Muscle of leg (tissue), 11 donors: ENCODE measurements around the gene GPC5. TPM values are rescaled to one million over a fixed set of nuclear protein-coding genes. Genes with fewer than 3 reads are reported as not detected.

Experiments
- DNase-seq: peaks from one replicate; pipeline ENCODE4 v3.0.0; 2013
- H3K27ac ChIP-seq: one replicate; pipeline ENCODE4 v1.5.1; 2013; ENCODE audit warnings: mild to moderate bottlenecking, low read length, control low read depth
- H3K27me3 ChIP-seq: one replicate; pipeline ENCODE4 v1.6.1; 2013; ENCODE audit warnings: low read length; ENCODE audit not compliant: control insufficient read depth, insufficient read depth
- H3K36me3 ChIP-seq: one replicate; pipeline ENCODE4 v1.6.1; 2013; ENCODE audit warnings: low read length; ENCODE audit not compliant: control insufficient read depth, insufficient read depth
- H3K4me1 ChIP-seq: one replicate; pipeline ENCODE4 v1.6.1; 2013; ENCODE audit warnings: low read length; ENCODE audit not compliant: control insufficient read depth, insufficient read depth
- H3K4me3 ChIP-seq: one replicate; pipeline ENCODE4 v1.5.1; 2013; ENCODE audit warnings: low read length, control low read depth
- H3K9me3 ChIP-seq: replicated peaks from 2 replicates; pipeline ENCODE4 v1.6.1; 2013; ENCODE audit warnings: low read depth, low read length; ENCODE audit not compliant: control insufficient read depth
- WGBS: methylation state at CpG from one replicate; pipeline ENCODE4 v1.1.5; 2013; ENCODE audit warnings: missing lambda C conversion rate; ENCODE audit not compliant: insufficient coverage; 5-methylcytosine and 5-hydroxymethylcytosine counted together
- polyA plus RNA-seq, 8 donors: library from polyadenylated mRNA; unstranded; fragments of 120-200 nt; gene quantifications; one replicate each; pipeline versions ENCODE4 v1.2.1 to v1.2.3, GENCODE V29; 2013; ENCODE audit warnings: inconsistent platforms in 1 of 8, low replicate concordance in 1 of 8; ENCODE audit not compliant: insufficient read length in 8 of 8, insufficient read depth in 1 of 8
- total RNA-seq: library from RNA; stranded (reverse); fragments of 120-200 nt; gene quantifications from one replicate; pipeline ENCODE4 v1.2.4, GENCODE V29; 2013

GPC5 gene
- total and polyA plus RNA-seq, 9 donors, result 0.15 to 2.1 (median 0.40) TPM

GRCh38 chr13:92177966-92178365 lies 779.5 kb downstream of the GPC5 start:
- 27% methylated on average over 4 of the region's 5 CpGs for WGBS
- peak; percentile 82 for DNase-seq
- Histone ChIP-seq H3K4me1 (no peaks in the 10 kb centered on the region), H3K9me3 (no peaks in the 10 kb centered on the region), H3K36me3 (no peaks in the 10 kb centered on the region), H3K27me3 (no peaks in the 10 kb centered on the region), H3K27ac (no peak overlapping the region), H3K4me3 (no peak overlapping the region)

DNA sequence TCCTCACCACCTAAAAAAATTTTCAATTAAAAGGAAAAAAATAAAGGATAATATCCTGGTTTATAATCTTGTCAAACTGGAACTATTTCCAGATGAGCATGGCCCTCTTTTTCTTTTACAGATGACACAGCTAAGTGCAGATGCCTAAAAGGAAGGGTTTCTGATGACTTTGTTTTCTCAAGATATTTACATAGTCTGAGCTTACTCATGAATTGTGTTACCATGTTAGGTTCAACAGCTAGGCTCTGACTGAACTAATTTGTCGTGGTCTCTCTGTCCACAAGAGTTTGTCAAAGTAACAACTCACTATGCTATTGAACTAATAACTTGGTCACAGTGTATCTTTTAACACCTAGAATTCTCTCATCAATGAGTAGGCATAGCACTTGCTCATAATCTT lies 780.8 kb downstream of the GPC5 start:
- DNase-seq, result no peak
- H3K9me3 ChIP-seq, result no peaks in the 10 kb centered on the region
- no peak overlapping the region for H3K4me3 ChIP-seq
- H3K4me1 ChIP-seq, result no peaks in the 10 kb centered on the region
- H3K27ac ChIP-seq, result no peak overlapping the region
- no peaks in the 10 kb centered on the region for H3K27me3 ChIP-seq
- H3K36me3 ChIP-seq, result no peaks in the 10 kb centered on the region
- WGBS, result 67% methylated on average over 1 of the region's 1 CpG

DNA sequence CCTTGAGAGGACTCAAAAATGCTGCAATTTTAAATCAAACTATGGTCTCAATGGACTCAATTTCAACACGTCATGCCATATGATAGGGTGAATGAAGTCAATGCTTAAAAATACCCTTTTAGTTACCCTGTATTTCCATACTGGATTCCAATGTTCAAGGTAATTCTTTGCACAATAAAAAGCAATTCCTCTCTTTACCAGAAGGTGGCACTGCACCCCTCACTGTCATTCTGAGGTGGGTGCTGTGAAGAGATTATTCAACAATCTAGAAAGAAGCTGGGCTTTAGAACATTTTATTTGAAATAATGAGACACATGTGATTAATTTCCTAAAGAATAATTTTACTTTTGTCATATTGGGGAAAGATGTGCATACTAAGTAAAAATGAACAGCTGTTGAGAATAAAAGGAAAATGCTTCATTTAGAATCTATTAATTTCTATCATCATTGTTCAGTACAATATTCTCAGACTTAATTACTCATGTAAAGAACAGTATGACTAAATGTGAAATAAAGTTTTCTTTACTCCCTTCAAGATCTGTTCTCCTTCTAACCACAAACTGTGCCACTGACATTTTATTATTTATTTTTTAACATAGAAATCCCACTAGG lies 789.1 kb downstream of the GPC5 start:
- no CpG with 5 or more reads among the region's 1 CpG for WGBS

DNA sequence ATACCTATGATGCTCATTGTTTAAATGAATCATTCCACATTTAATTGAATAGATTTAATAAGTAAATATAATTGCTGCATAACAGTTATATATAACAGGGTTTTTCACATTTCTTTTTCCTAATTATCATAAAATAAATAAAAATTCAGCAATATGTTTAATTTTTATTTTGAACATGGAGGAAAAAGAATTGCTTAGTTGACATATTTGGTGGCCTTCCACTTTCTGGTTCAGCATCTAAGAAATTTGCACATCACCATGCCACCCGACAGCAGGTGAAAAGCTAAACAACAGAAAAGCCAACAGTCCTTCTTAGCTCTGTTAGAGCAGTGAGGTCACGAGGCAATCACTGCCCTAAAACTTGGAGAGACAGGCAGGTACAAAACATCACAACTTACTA lies 790.2 kb downstream of the GPC5 start:
- H3K4me3 ChIP-seq, result no peak overlapping the region
- no peaks in the 10 kb centered on the region for H3K27me3 ChIP-seq
- no peaks in the 10 kb centered on the region for H3K4me1 ChIP-seq
- H3K36me3 ChIP-seq, result no peaks in the 10 kb centered on the region
- WGBS, result no CpG with 5 or more reads among the region's 2 CpGs
- no peak overlapping the region for H3K27ac ChIP-seq
- no peak for DNase-seq
- no peaks in the 10 kb centered on the region for H3K9me3 ChIP-seq

More for the DNA sequence above, 789.1 kb downstream of the GPC5 start:
- Histone ChIP-seq H3K4me1 (no peaks in the 10 kb centered on the region), H3K9me3 (no peaks in the 10 kb centered on the region), H3K27me3 (no peaks in the 10 kb centered on the region), H3K27ac (no peak overlapping the region), H3K36me3 (no peaks in the 10 kb centered on the region), H3K4me3 (no peak overlapping the region)
- peak; percentile 52 for DNase-seq

DNA sequence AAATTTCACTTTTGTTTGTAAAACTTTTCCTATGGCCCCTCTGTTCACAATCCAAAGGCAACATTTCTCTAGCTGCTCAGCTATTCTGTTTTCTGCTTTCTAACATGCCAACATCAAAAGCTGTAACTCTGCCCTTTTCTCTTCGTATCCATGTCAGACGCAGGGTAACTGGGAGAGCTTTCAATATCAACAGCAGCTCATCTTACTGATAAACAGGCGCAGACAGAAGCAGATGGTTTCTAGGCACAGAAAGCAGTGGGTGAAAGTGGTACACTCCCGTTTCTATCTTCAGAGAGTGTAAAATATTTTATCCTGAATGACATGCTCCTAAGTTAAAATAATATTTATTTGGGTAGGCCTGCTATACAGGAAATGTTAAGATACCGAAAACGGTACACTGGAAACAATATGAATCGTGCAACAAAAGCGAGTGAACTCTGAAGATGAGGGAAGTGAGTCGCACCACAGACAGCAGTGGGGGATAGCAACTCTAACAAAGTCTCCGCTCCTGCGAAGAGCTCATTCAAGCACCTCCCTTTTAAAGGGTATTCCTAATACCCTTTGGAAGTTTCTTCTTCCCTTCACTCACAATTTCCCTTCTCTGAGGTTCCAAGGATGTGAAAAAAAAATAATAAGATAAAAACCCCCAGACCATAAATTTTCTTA lies 798.3 kb downstream of the GPC5 start:
- Histone ChIP-seq H3K36me3 (no peaks in the 10 kb centered on the region), H3K4me1 (no peaks in the 10 kb centered on the region), H3K27ac (no peak overlapping the region), H3K4me3 (no peak overlapping the region), H3K9me3 (no peaks in the 10 kb centered on the region), H3K27me3 (no peaks in the 10 kb centered on the region)
- WGBS, result 86% methylated on average over 5 of the region's 11 CpGs
- DNase-seq, result no peak

- Histone ChIP-seq H3K9me3 (no peaks in the 10 kb centered on the region), H3K4me1 (no peaks in the 10 kb centered on the region), H3K4me3 (no peak overlapping the region), H3K27me3 (no peaks in the 10 kb centered on the region), H3K36me3 (no peaks in the 10 kb centered on the region), H3K27ac (no peak overlapping the region)
- no peak for DNase-seq
- WGBS, result 63% methylated on average over 4 of the region's 4 CpGs
Measured at GRCh38 chr13:92197669-92198068, 799.2 kb downstream of the GPC5 start.

DNA sequence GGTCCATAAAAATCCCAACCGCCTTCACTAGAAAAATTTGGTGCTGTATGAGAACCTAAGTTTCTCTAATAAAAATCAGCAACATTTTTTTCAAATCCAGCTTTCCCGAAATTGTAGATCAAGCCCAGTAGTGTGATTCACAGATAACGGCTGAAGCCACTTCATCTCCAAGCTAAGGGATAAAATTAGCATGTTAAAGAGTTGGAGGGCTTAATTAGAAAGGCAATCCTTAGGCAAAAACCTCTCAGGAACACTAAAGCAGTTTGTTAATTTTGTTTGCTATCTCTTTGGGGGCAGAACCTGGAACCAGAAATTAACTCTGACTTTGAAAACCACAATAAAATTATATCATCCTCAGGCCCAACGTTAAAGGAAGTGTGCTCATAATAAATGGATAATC lies 820.2 kb downstream of the GPC5 start:
- Histone ChIP-seq H3K9me3 (no peaks in the 10 kb centered on the region), H3K27me3 (no peaks in the 10 kb centered on the region), H3K27ac (no peak overlapping the region), H3K36me3 (no peaks in the 10 kb centered on the region), H3K4me1 (no peaks in the 10 kb centered on the region), H3K4me3 (no peak overlapping the region)
- WGBS, result no CpG with 5 or more reads among the region's 4 CpGs
- no peak for DNase-seq

- no peak overlapping the region for H3K4me3 ChIP-seq
- H3K4me1 ChIP-seq, result no peaks in the 10 kb centered on the region
- H3K27me3 ChIP-seq, result no peaks in the 10 kb centered on the region
- no peaks in the 10 kb centered on the region for H3K36me3 ChIP-seq
- DNase-seq, result no peak
- H3K9me3 ChIP-seq, result no peaks in the 10 kb centered on the region
- WGBS, result 100% methylated on average over 2 of the region's 4 CpGs
- no peak overlapping the region for H3K27ac ChIP-seq
Measured at GRCh38 chr13:92221916-92222315, 823.5 kb downstream of the GPC5 start.

DNA sequence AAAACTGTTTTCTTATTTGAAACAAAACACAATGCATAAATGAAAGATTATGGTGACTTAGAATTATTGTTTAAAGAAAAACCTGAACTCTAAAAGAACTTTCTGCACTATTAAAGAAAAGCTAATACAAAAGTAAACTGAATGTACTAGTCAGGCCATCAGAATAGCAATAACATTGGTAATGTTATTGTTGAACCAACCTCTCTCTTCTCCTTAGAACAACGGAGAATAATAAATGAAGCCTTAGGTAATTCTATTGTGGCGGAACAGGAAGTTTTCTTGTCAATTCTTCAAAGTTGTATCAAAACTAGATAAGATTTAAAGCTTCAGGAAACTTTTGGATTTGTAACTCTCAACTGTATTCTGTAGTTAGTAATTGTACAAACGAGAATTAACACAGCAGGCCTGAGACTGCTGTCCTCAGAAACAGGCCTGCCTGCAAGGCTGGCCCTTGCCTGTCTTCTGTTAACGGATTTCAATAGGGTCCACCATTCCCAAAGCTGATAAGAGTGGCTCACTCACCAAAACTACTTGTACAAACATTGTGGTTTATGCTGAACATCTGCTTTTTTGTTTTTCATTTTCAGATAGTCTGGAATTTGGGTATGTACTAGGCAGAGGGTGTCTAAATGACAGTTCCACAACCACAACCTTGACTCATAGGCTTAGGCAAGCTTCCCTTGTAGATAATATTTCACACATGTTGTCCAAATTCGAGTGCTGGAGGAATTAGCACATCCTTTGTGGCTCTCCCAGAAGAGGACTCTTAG lies 825.8 kb downstream of the GPC5 start:
- H3K4me1 ChIP-seq, result no peaks in the 10 kb centered on the region
- H3K9me3 ChIP-seq, result no peaks in the 10 kb centered on the region
- H3K4me3 ChIP-seq, result no peak overlapping the region
- H3K36me3 ChIP-seq, result no peaks in the 10 kb centered on the region
- H3K27me3 ChIP-seq, result no peaks in the 10 kb centered on the region
- WGBS, result 14% methylated on average over 2 of the region's 5 CpGs
- DNase-seq, result peak; percentile 29
- H3K27ac ChIP-seq, result no peak overlapping the region

- no peaks in the 10 kb centered on the region for H3K4me1 ChIP-seq
- no peak for DNase-seq
- H3K9me3 ChIP-seq, result no peaks in the 10 kb centered on the region
- H3K36me3 ChIP-seq, result no peaks in the 10 kb centered on the region
- no peak overlapping the region for H3K4me3 ChIP-seq
- no peaks in the 10 kb centered on the region for H3K27me3 ChIP-seq
- no peak overlapping the region for H3K27ac ChIP-seq
Measured at GRCh38 chr13:92224825-92225224, 826.4 kb downstream of the GPC5 start.
